Measurements from ENCODE around the gene SART1.

Gene SART1

DNA sequence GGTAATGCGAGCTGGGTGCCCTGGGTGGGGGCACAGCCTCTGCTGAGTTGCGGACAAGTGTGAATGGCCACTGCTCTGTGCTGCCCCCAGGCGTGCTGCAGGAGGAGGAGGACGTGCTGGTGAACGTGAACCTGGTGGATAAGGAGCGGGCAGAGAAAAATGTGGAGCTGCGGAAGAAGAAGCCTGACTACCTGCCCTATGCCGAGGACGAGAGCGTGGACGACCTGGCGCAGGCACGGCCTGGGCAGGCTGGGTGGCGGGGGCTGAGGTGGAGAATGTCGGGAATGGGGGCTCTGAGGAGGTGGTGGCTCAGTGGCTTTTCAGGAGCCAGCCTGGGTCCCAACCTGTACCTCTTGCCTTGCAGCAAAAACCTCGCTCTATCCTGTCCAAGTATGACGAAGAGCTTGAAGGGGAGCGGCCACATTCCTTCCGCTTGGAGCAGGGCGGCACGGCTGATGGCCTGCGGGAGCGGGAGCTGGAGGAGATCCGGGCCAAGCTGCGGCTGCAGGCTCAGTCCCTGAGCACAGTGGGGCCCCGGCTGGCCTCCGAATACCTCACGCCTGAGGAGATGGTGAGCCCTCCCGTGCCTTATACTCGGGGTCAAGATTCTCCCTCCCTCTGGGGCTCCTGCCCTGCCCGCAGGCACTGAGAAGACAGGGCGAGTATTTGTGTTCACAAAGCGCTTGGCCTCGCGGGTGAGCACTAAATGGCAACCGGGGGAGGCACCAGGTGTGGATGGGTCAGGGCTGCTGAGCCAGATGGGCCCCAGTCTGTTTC, 4.6 kb downstream of the SART1 start:
- no peak for TF ChIP-seq CTCF (conservative IDR thresholded peaks at IDR 0.05; ENCODE audit: low read depth)
- CTCF ChIA-PET: interaction anchor here (0.6 kb wide), 2 partner anchors 102 to 233 kb away, joined by 3 read pairs; no protein-coding TSS in a partner anchor
- POLR2A ChIA-PET (ENCODE audit: low non-redundant PET): interaction anchor here (0.6 kb wide), 1 partner anchor 1523 kb away, joined by 3 read pairs; no protein-coding TSS in a partner anchor
- DNase-seq (ENCODE audit: low spot score): no peak
- no peak overlapping the region for H3K27ac ChIP-seq

- TF ChIP-seq CTCF (conservative IDR thresholded peaks at IDR 0.05; ENCODE audit: low read depth): no peak
- ChIA-PET CTCF (interaction anchor here (0.6 kb wide), 1 partner anchor 256 kb away, joined by 3 read pairs; no protein-coding TSS in a partner anchor), POLR2A (ENCODE audit: low non-redundant PET) (interaction anchor here (0.7 kb wide), 1 partner anchor 86 kb away, joined by 6 read pairs; no protein-coding TSS in a partner anchor)
- no peak overlapping the region for H3K27ac ChIP-seq
- no peak for DNase-seq (ENCODE audit: low spot score)
Observed at GRCh38 chr11:65967329-65967934, 5.9 kb downstream of the SART1 start.

DNA sequence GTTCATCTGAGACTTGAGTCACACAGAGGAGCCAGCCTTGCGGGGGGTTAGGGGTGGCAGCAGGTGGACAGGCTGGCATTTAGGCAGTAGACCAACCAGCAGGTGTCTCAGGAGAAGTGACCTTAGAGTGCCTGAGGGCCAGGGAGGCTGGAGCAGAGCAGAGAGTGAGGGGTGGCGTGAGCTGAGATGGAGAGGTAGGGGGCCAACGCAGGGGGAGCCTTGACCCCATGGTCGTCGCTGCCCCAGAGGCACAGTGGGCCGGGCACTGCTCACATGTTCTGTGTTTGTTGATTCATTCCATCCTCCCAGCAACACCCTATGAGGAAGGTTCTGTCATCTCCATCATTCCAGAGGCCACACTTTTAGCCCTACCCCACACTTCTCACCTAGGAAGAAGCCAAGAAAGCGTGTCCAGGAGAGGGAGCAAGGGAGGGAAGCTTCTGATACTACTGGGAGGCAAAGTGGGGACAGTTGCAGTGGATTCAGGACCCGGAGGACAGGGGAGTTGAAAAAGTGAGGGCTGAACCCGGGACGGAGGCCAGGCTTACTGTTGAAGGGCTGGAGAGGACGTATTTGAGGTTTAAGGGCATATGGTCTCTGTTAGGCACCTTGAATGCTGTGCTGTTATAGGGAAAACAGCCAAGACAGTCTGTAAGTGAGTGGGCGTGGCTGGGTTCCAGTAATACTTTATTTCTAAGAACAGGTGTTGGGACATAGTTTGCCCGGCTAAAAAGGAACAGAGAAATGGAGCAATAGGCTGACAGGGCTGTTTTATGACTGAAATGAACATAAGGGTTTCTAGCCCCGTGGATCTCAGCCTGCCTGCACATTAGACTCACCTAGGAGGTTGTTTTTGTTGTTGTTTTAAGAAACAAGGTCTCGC, 7.3 kb downstream of the SART1 start:
- no peak for DNase-seq (ENCODE audit: low spot score)
- ChIA-PET CTCF (interaction anchor here (0.6 kb wide), 1 partner anchor 101 kb away, joined by 3 read pairs; no protein-coding TSS in a partner anchor), POLR2A (ENCODE audit: low non-redundant PET) (no interaction called here)
- TF ChIP-seq CTCF (conservative IDR thresholded peaks at IDR 0.05; ENCODE audit: low read depth): no peak
- peak overlapping the region; percentile 37 for H3K27ac ChIP-seq

DNA sequence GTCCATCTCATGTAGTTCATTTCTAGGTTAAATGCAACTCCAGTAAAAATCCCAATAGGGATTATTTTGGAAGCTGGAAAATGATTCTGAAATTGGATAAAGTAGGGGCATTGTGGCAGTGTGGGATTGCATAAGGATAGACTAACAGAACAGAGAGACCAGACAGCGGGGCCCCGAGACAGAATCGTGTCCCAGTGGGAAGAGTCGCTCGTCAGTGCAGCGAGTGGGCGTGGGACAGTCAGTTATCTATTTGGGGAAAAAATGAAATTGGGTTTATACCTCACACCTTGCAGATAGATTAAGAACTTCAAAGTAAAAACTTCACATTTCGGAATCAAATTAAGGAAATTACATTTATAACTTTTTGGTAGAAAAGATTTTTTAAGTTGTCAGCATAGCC, 10.6 kb downstream of the SART1 start:
- CTCF ChIA-PET: no interaction called here

GRCh38 chr11:65973439-65974110, 12.0 kb downstream of the SART1 start:
- ChIA-PET POLR2A (ENCODE audit: low non-redundant PET) (no interaction called here), CTCF (interaction anchor here (0.6 to 1.2 kb wide), 3 partner anchors 9 to 61 kb away, joined by 5 read pairs; no protein-coding TSS in a partner anchor)
- TF ChIP-seq CTCF (conservative IDR thresholded peaks at IDR 0.05; ENCODE audit: low read depth): no peak
- DNase-seq (ENCODE audit: low spot score): peak; percentile 68
- peak overlapping the region; percentile 67 for H3K27ac ChIP-seq

More for the DNA sequence above, 10.6 kb downstream of the SART1 start:
- H3K27ac ChIP-seq: no peak overlapping the region; the same call in 1 of the 2 replicates
- POLR2A ChIA-PET (ENCODE audit: low non-redundant PET): interaction anchor here (0.7 kb wide), 1 partner anchor 56 kb away, joined by 8 read pairs; no protein-coding TSS in a partner anchor
- TF ChIP-seq CTCF (conservative IDR thresholded peaks at IDR 0.05; ENCODE audit: low read depth): no peak
- no peak for DNase-seq (ENCODE audit: low spot score)

Data from RWPE1 (cell line).